ENCODE results near the gene KCNMA1. TPM values are rescaled to one million over a fixed set of nuclear protein-coding genes. Genes with fewer than 3 reads are reported as not detected.

Gene KCNMA1
- total RNA-seq, 1 experiment from 2014 or later = 143 TPM

- Histone ChIP-seq H3K36me3 (ENCODE audit: low read depth, low read length) (peaks cover 5% of the 10 kb centered on the region; the same call in 1 of the 2 replicates), H4K20me1 (ENCODE audit: low read length) (no peaks in the 10 kb centered on the region), H3K9ac (ENCODE audit: low read length) (no peak overlapping the region), H3K9me2 (replicated peaks; ENCODE audit: low read length) (no peaks in the 10 kb centered on the region), H3K4me2 (ENCODE audit: low read length) (no peak overlapping the region), H3K4me1 (ENCODE audit: insufficient read depth, low read length) (no peaks in the 10 kb centered on the region), H3F3A (ENCODE audit: low read length, unreplicated experiment) (no peaks in the 10 kb centered on the region), H3K27me3 (ENCODE audit: low read length) (no peaks in the 10 kb centered on the region), H3K27ac (ENCODE audit: low read length) (no peak overlapping the region), H2AFZ (ENCODE audit: low read length) (no peak overlapping the region), H3K79me2 (ENCODE audit: low read length) (0 out of 2 replicates have a peak, but pooled peaks cover 12% of the 10 kb centered on the region), H3K4me3 (ENCODE audit: low read length) (no peak overlapping the region), H3K9me3 (ENCODE audit: low read length) (no peaks in the 10 kb centered on the region)
- ChIA-PET CTCF (no interaction called here), POLR2A (ENCODE audit: unreplicated experiment) (no interaction called here)
- DNase-seq = no peak
- no TSS peak for BruUV-seq (replicated peaks)
- peak; percentile 19; the same call in 1 of the 2 replicates for ATAC-seq
- no peak for TF ChIP-seq CTCF (conservative IDR thresholded peaks at IDR 0.05; ENCODE audit: low read depth, low read length)
- no peak for TF ChIP-seq EZH2 (IDR thresholded peaks at IDR 0.05; ENCODE audit: low read length, unreplicated experiment)
- TF ChIP-seq EZH2phosphoT487 (IDR thresholded peaks at IDR 0.05; ENCODE audit: borderline replicate concordance, low read length) = no peak
- intact Hi-C loops (cut with micrococcal nuclease) = no loop called here
Observed at GRCh38 chr10:77548157-77548556, 89.5 kb downstream of the KCNMA1 start.

- no peaks in the 10 kb centered on the region for H3K9me3 ChIP-seq (ENCODE audit: low read length)
- H3K27me3 ChIP-seq (ENCODE audit: low read length) = no peaks in the 10 kb centered on the region
- H3F3A ChIP-seq (ENCODE audit: low read length, unreplicated experiment) = no peaks in the 10 kb centered on the region
- no peaks in the 10 kb centered on the region for H3K4me1 ChIP-seq (ENCODE audit: insufficient read depth, low read length)
- no peaks in the 10 kb centered on the region for H4K20me1 ChIP-seq (ENCODE audit: low read length)
- no peak overlapping the region for H3K4me2 ChIP-seq (ENCODE audit: low read length)
- H2AFZ ChIP-seq (ENCODE audit: low read length) = no peak overlapping the region
- peaks cover 5% of the 10 kb centered on the region; the same call in 1 of the 2 replicates for H3K36me3 ChIP-seq (ENCODE audit: low read depth, low read length)
- ATAC-seq (no peak), DNase-seq (no peak)
- 0 out of 2 replicates have a peak, but pooled peaks cover 12% of the 10 kb centered on the region for H3K79me2 ChIP-seq (ENCODE audit: low read length)
- CTCF ChIA-PET = no interaction called here
- TF ChIP-seq EZH2phosphoT487 (IDR thresholded peaks at IDR 0.05; ENCODE audit: borderline replicate concordance, low read length) = no peak
- TF ChIP-seq CTCF (conservative IDR thresholded peaks at IDR 0.05; ENCODE audit: low read depth, low read length) = no peak
- TF ChIP-seq EZH2 (IDR thresholded peaks at IDR 0.05; ENCODE audit: low read length, unreplicated experiment) = no peak
- BruUV-seq (replicated peaks) = no TSS peak
- no peak overlapping the region for H3K9ac ChIP-seq (ENCODE audit: low read length)
- H3K4me3 ChIP-seq (ENCODE audit: low read length) = no peak overlapping the region
- POLR2A ChIA-PET (ENCODE audit: unreplicated experiment) = no interaction called here
- no peak overlapping the region for H3K27ac ChIP-seq (ENCODE audit: low read length)
- intact Hi-C loops (cut with micrococcal nuclease) = no loop called here
- no peaks in the 10 kb centered on the region for H3K9me2 ChIP-seq (replicated peaks; ENCODE audit: low read length)
Observed at GRCh38 chr10:77547307-77548050, 90.1 kb downstream of the KCNMA1 start.

GRCh38 chr10:77546042-77546441 lies 91.6 kb downstream of the KCNMA1 start:
- no peak overlapping the region for H3K4me2 ChIP-seq (ENCODE audit: low read length)
- H2AFZ ChIP-seq (ENCODE audit: low read length) = no peak overlapping the region
- CTCF ChIA-PET = no interaction called here
- H3K4me1 ChIP-seq (ENCODE audit: insufficient read depth, low read length) = no peaks in the 10 kb centered on the region
- POLR2A ChIA-PET (ENCODE audit: unreplicated experiment) = no interaction called here
- no TSS peak for BruUV-seq (replicated peaks)
- peaks cover 24% of the 10 kb centered on the region; the same call in 1 of the 2 replicates for H3K79me2 ChIP-seq (ENCODE audit: low read length)
- H4K20me1 ChIP-seq (ENCODE audit: low read length) = no peaks in the 10 kb centered on the region
- H3K9me2 ChIP-seq (replicated peaks; ENCODE audit: low read length) = no peaks in the 10 kb centered on the region
- H3K9me3 ChIP-seq (ENCODE audit: low read length) = no peaks in the 10 kb centered on the region
- no peak overlapping the region for H3K27ac ChIP-seq (ENCODE audit: low read length)
- ATAC-seq (no peak), DNase-seq (no peak)
- no peaks in the 10 kb centered on the region for H3F3A ChIP-seq (ENCODE audit: low read length, unreplicated experiment)
- H3K9ac ChIP-seq (ENCODE audit: low read length) = no peak overlapping the region
- intact Hi-C loops (cut with micrococcal nuclease) = no loop called here
- no peak for TF ChIP-seq CTCF (conservative IDR thresholded peaks at IDR 0.05; ENCODE audit: low read depth, low read length)
- no peak for TF ChIP-seq EZH2phosphoT487 (IDR thresholded peaks at IDR 0.05; ENCODE audit: borderline replicate concordance, low read length)
- TF ChIP-seq EZH2 (IDR thresholded peaks at IDR 0.05; ENCODE audit: low read length, unreplicated experiment) = no peak
- no peaks in the 10 kb centered on the region for H3K27me3 ChIP-seq (ENCODE audit: low read length)
- H3K4me3 ChIP-seq (ENCODE audit: low read length) = no peak overlapping the region
- H3K36me3 ChIP-seq (ENCODE audit: low read depth, low read length) = peaks cover 10% of the 10 kb centered on the region; the same call in 1 of the 2 replicates

Measured in PC-3 (cell line).